ENCODE measurements around the gene CDH13.

The CDH13 gene

GRCh38 chr16:83205896-83206295, 579.1 kb downstream of the CDH13 start:
- TF ChIP-seq POLR2AphosphoS5 (IDR thresholded peaks at IDR 0.05; ENCODE audit: low read depth, low read length) = no peak
- no peak for TF ChIP-seq TAF1 (IDR thresholded peaks at IDR 0.05; ENCODE audit: borderline replicate concordance, insufficient read depth, low read length)
- no peak for TF ChIP-seq SIN3A (IDR thresholded peaks at IDR 0.05; ENCODE audit: borderline replicate concordance, insufficient read depth, low read length)
- TF ChIP-seq REST (IDR thresholded peaks at IDR 0.05; ENCODE audit: insufficient read depth in 1 of 2, low read depth in 2 of 2, low read length in 2 of 2) = no peak
- TF ChIP-seq FOXP2 (optimal IDR thresholded peaks at IDR 0.05; ENCODE audit: borderline replicate concordance, extremely low read depth, extremely low read length, insufficient read depth) = no peak

- no peak for TF ChIP-seq TAF1 (IDR thresholded peaks at IDR 0.05; ENCODE audit: borderline replicate concordance, insufficient read depth, low read length)
- no peak for TF ChIP-seq POLR2AphosphoS5 (IDR thresholded peaks at IDR 0.05; ENCODE audit: low read depth, low read length)
- TF ChIP-seq SIN3A (IDR thresholded peaks at IDR 0.05; ENCODE audit: borderline replicate concordance, insufficient read depth, low read length) = no peak
- no peak for TF ChIP-seq REST (IDR thresholded peaks at IDR 0.05; ENCODE audit: insufficient read depth in 1 of 2, low read depth in 2 of 2, low read length in 2 of 2)
- TF ChIP-seq FOXP2 (optimal IDR thresholded peaks at IDR 0.05; ENCODE audit: borderline replicate concordance, extremely low read depth, extremely low read length, insufficient read depth) = no peak
Measured at GRCh38 chr16:83206426-83206825, 579.7 kb downstream of the CDH13 start.

- no peak for TF ChIP-seq REST (IDR thresholded peaks at IDR 0.05; ENCODE audit: insufficient read depth in 1 of 2, low read depth in 2 of 2, low read length in 2 of 2)
- no peak for TF ChIP-seq SIN3A (IDR thresholded peaks at IDR 0.05; ENCODE audit: borderline replicate concordance, insufficient read depth, low read length)
- no peak for TF ChIP-seq POLR2AphosphoS5 (IDR thresholded peaks at IDR 0.05; ENCODE audit: low read depth, low read length)
- TF ChIP-seq TAF1 (IDR thresholded peaks at IDR 0.05; ENCODE audit: borderline replicate concordance, insufficient read depth, low read length) = no peak
- no peak for TF ChIP-seq FOXP2 (optimal IDR thresholded peaks at IDR 0.05; ENCODE audit: borderline replicate concordance, extremely low read depth, extremely low read length, insufficient read depth)
Measured at GRCh38 chr16:83211711-83212110, 584.9 kb downstream of the CDH13 start.

- no peak for TF ChIP-seq SIN3A (IDR thresholded peaks at IDR 0.05; ENCODE audit: borderline replicate concordance, insufficient read depth, low read length)
- no peak for TF ChIP-seq REST (IDR thresholded peaks at IDR 0.05; ENCODE audit: insufficient read depth in 1 of 2, low read depth in 2 of 2, low read length in 2 of 2)
- no peak for TF ChIP-seq TAF1 (IDR thresholded peaks at IDR 0.05; ENCODE audit: borderline replicate concordance, insufficient read depth, low read length)
- TF ChIP-seq FOXP2 (optimal IDR thresholded peaks at IDR 0.05; ENCODE audit: borderline replicate concordance, extremely low read depth, extremely low read length, insufficient read depth) = no peak
- TF ChIP-seq POLR2AphosphoS5 (IDR thresholded peaks at IDR 0.05; ENCODE audit: low read depth, low read length) = no peak
Measured at GRCh38 chr16:83212301-83212841, 585.6 kb downstream of the CDH13 start.

GRCh38 chr16:83214671-83215070, 587.9 kb downstream of the CDH13 start:
- TF ChIP-seq SIN3A (IDR thresholded peaks at IDR 0.05; ENCODE audit: borderline replicate concordance, insufficient read depth, low read length) = no peak
